ENCODE results near the gene KMT2E. TPM values are rescaled to one million over a fixed set of nuclear protein-coding genes. Genes with fewer than 3 reads are reported as not detected.
"Not testable (repeated sequence)": the region's sequence is repeated elsewhere in the genome, so short reads cannot be mapped to it uniquely, and the experiment has no call there.

Gene KMT2E
- total RNA-seq, 1 donor from 2014 or later: 35.1 TPM

- ATAC-seq: no peak
- DNase-seq (ENCODE audit: missing footprints): no peak
- intact Hi-C loops (cut with DNase I): loop anchor here (2.0 kb wide), 1 partner anchor 37 kb away; no protein-coding TSS in a partner anchor
These were observed 32.4 kb upstream of the KMT2E start for GRCh38 chr7:104981672-104982037.

DNA sequence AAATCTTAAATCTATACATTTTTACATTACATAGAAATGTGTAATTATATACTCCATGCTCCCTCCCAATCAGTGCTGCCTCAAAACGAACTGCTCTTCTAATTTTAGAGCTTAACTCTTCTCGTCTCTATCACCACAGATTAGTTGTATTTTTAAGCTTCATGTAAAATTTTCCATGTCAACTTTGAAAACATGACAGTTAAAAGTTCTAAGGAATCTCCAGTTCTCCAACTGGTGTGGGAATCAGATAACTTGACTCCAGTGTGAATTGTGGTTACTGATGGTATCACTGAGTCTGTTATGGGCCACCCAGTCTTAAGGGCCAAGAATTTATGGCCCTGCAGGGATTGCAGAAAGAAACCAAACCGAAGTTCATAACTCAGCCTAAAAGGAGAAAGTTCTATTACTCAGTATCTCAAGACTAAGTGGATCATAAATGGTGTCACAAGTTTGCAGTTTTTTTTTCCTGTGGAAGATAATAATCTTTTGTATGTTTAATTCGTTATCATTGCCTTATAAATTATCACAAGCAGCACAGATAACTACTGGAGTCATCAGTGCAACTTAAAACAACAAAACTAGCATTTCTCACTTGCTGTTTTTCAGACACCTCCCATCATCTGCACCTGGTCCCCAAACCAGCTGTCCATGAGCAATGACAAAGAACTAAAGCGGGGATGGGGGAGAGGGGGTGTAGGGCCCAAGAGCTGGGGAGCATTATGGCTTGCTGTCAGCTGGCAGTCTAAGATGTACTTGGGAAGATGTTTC, 31.5 kb upstream of the KMT2E start:
- DNase-seq (ENCODE audit: missing footprints) (no peak), ATAC-seq (no peak)
- intact Hi-C loops (cut with DNase I): loop anchor here (2.0 kb wide), 1 partner anchor 38 kb away; no protein-coding TSS in a partner anchor

- ATAC-seq (no peak), DNase-seq (ENCODE audit: missing footprints) (no peak)
- intact Hi-C loops (cut with DNase I): loop anchor here (2.0 kb wide), 1 partner anchor 38 kb away; no protein-coding TSS in a partner anchor
These were observed 30.9 kb upstream of the KMT2E start for GRCh38 chr7:104983076-104983577.

GRCh38 chr7:104983578-104984539, 30.1 kb upstream of the KMT2E start:
- ATAC-seq (peak; percentile 94), DNase-seq (ENCODE audit: missing footprints) (peak; percentile 96)
- intact Hi-C loops (cut with DNase I): loop anchor here (1.0 to 2.0 kb wide), 3 partner anchors 30 to 404 kb away; partner anchors contain the start of genes KMT2E and SRPK2

DNA sequence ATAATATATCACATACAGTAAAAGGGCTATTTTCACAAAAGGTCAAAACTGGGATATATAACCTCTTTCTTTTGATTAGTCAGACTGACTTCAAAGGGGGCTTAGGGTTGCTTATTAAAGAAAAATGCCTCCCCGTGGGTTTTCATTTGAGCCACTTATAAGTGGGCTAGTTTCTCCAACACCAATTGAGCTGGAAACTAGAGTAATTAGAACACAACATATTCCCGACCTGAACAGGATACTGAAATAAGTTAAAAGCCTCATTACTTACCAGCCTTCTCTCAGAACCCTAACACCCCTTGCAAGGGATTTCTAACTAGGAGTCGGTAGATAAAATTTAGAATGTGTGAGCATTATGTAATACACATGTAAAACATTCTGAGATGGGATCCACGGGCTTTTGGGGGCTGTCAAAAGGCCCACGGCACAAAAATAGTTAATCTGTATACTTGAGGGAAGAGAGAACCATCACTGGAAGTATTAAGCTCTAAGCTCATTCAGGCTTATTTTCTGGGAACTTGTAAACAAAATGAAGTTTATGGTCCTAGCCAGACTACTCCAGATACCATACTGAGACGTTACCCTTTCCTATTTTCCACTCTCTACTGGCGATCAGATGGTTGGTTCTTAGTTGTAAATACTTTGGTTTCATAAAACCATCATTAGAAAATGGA, 29.3 kb upstream of the KMT2E start:
- DNase-seq (ENCODE audit: missing footprints) (no peak), ATAC-seq (no peak)
- intact Hi-C loops (cut with DNase I): loop anchor here (1.0 kb wide), 2 partner anchors 30 to 404 kb away; partner anchors contain the start of genes KMT2E and SRPK2

- intact Hi-C loops (cut with DNase I): no loop called here
- DNase-seq (ENCODE audit: missing footprints): no peak
- no peak for ATAC-seq
These were observed 28.8 kb upstream of the KMT2E start for GRCh38 chr7:104985259-104985617.

DNA sequence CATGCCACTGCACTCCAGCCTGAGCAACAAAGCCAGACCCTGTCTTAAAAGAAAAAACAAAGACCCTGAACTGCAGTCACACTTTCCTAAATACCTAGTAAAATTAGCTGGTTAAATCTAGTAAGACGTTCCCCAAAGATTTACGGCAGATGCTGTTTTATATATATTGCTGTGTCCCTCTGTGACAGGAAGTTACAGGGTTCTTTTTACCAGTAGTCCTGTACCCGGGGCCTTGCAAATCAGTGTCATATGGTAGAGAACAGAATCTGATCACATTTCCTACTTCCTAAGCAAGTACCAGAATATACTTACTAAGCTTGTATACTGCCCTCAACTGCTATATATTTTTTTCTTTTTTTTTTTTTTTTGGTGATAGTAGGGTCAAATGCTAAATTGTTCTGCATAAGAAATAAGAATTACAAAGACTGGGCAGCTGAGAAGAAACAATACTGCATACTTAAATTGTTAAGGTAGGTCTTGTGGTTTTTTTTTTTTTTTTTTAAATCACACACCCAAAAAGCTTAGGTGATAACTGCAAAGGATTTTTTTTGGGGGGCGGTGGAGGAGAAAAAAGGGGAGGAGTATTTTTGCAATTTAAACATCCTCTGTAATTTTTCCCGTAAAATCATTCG, 27.3 kb upstream of the KMT2E start:
- intact Hi-C loops (cut with DNase I): no loop called here
- DNase-seq (ENCODE audit: missing footprints): no peak
- no peak for ATAC-seq

DNA sequence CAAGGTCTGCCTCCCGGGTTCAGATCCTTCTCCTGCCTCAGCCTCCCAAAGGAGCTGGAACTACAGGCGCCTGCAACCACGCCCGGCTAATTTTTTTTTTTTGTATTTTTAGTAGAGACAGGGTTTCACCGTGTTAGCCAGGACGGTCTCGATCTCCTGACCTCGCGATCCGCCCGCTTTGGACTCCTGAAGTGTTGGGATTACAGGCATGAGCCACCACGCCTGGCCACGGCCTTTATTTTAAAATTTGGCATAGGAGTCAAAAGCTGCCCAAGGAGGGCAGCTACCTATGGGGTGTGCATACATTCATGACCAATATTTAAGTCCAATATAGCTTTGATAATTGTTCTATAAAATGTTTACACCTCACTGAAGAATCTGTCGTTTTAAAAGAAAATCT, 26.6 kb upstream of the KMT2E start:
- intact Hi-C loops (cut with DNase I): not testable (repeated sequence)

GRCh38 chr7:104990983-104991382, 23.0 kb upstream of the KMT2E start:
- DNase-seq (ENCODE audit: missing footprints): no peak
- no peak for ATAC-seq
- intact Hi-C loops (cut with DNase I): no loop called here

More for the DNA sequence above, 26.6 kb upstream of the KMT2E start:
- not testable (repeated sequence) for DNase-seq (ENCODE audit: missing footprints); ATAC-seq

- DNase-seq (ENCODE audit: missing footprints) (no peak), ATAC-seq (no peak)
- intact Hi-C loops (cut with DNase I): no loop called here
These were observed 21.7 kb upstream of the KMT2E start for GRCh38 chr7:104992306-104992705.

DNA sequence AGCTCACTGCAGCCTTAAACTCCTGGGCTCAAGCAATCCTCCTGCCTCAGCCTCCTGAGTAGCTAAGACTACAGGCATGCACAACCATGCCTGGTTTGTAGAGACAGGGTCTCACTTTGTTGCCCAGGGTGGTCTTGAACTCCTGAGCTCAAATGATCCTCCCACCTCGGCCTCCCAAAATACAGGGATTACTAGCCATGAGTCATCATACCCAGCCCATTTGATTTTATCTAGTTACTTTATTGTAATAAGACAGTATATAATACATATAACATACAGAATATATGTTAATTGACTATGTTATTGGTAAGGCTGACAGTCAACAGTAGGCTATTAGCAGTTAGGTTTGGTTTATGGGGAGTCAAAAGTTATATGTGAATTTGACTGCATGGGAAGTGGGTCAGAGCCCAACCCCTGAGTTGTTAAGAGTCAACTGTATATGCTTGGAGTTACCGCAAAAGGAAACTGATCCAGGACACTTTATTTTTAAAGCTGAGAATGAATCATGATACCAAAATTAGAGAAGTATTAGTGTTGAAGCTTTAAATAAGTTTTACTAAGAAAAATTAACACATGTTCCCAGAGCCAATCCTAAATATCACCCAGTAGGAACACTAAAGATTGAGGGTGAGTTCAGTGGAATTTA, 20.7 kb upstream of the KMT2E start:
- ATAC-seq (no peak), DNase-seq (ENCODE audit: missing footprints) (no peak)
- intact Hi-C loops (cut with DNase I): no loop called here

GRCh38 chr7:104998040-104998752, 15.8 kb upstream of the KMT2E start:
- DNase-seq (ENCODE audit: missing footprints) (no peak), ATAC-seq (no peak)
- intact Hi-C loops (cut with DNase I): no loop called here

DNA sequence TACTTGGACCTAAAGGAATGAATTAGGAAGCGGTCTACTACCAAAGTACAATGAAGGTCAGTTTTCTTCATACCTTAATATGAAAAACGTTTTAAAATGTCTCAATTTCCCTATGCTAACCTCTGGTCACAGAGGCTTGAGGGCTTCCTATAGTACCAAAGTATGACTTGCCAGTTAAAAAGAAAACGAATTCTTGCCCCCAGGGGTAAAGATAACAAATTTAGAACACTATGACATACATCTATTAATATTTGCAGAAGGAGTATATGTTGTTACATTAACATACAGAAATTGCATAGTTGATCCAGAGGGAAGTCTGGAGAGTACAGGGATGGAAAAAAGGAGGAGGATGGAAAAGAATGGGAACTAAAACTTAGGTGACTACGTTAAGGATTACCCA, 13.8 kb upstream of the KMT2E start:
- intact Hi-C loops (cut with DNase I): no loop called here

GRCh38 chr7:105000927-105001336, 13.1 kb upstream of the KMT2E start:
- peak; percentile 53 for DNase-seq (ENCODE audit: missing footprints)
- intact Hi-C loops (cut with DNase I): no loop called here
- ATAC-seq: no peak

More for the DNA sequence above, 13.8 kb upstream of the KMT2E start:
- ATAC-seq (no peak), DNase-seq (ENCODE audit: missing footprints) (no peak)

DNA sequence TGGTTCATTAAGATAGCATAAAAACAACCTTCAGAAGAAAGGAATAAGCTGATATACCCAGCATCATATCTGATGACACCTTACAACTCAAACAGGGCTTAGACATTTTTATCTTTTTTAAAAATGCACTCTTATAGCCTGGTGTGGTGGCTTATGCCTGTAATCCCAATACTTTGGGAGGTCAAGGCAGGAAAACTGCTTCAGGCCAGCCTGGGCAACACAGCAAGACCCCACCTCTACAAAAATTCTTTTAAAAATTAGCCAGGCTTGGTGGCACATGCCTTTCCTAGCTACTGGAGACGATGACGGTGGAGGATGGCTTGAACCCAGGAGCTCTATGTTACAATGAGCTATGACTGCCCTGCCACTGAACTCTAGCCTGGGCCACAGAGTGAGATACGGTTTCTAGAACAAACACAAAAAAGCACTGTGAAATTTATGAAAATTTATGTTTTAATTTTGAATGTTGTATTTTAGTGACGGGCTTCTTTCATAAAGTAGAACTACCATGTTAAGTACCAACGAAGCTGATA, 12.3 kb upstream of the KMT2E start:
- intact Hi-C loops (cut with DNase I): no loop called here
- ATAC-seq: no peak

DNA sequence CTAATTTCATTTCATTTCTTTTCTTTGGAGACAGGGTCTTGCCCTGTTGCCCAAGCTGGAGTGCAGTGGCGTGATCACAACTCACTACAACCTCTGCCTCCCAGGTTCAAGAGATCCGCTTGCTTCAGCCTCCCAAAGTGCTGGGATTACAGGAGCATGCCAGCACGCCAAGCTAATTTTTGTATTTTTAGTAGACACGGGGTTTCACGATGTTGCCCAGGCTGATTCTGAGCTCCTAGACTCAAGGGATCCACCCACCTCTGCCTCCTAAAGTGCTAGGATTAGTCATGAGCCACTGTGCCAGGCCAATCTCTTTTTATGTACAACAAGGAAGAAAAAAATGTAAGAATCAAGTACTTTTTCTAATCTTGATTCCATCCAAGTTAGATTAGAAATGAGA, 10.7 kb upstream of the KMT2E start:
- ATAC-seq: peak; percentile 66

More for the DNA sequence above, 12.3 kb upstream of the KMT2E start:
- no peak for DNase-seq (ENCODE audit: missing footprints)

More for the DNA sequence above, 10.7 kb upstream of the KMT2E start:
- no peak for DNase-seq (ENCODE audit: missing footprints)
- intact Hi-C loops (cut with DNase I): no loop called here
